NB4 (cell line): ENCODE results near the gene DOCK3.

Experiments used
- CTCF ChIP-seq: IDR thresholded peaks from one replicate; pipeline ENCODE4 v1.5.1; 2012; ENCODE audit warnings: low read depth, low read length
- POLR2A ChIP-seq: IDR thresholded peaks from 2 replicates; pipeline ENCODE4 v1.6.1; 2011; ENCODE audit warnings: mild to moderate bottlenecking; ENCODE audit not compliant: insufficient read length; ENCODE audit errors: extremely low read depth

GRCh38 chr3:50687127-50687751 lies 12.5 kb downstream of the DOCK3 start:
- TF ChIP-seq CTCF = no peak
- TF ChIP-seq POLR2A = no peak
